K562 (cell line): Measurements from ENCODE around the gene GMPR. TPM values are rescaled to one million over a fixed set of nuclear protein-coding genes. Genes with fewer than 3 reads are reported as not detected.

Source experiments
- CBFB ChIP-seq: sonication (generic); formaldehyde crosslinking; IDR thresholded peaks from 2 replicates; pipeline ENCODE4 v1.4.0; 2020; ENCODE audit warnings: mild to moderate bottlenecking, missing genetic modification reagents
- IFI16 ChIP-seq: fragments of 250-450 bp; sonication (Bioruptor Pico); IDR thresholded peaks from 2 replicates; pipeline ENCODE4 v2.1.2; 2022; ENCODE audit warnings: mild to moderate bottlenecking, inconsistent platforms
- ILF3 ChIP-seq: fragments of 450-650 bp; IDR thresholded peaks from 2 replicates; pipeline ENCODE4 v1.6.1; 2018; ENCODE audit warnings: antibody characterized with exemption, mild to moderate bottlenecking, moderate library complexity, borderline replicate concordance
- IRF2 ChIP-seq: sonication (generic); formaldehyde crosslinking; IDR thresholded peaks from 2 replicates; pipeline ENCODE4 v1.8.1; 2022; ENCODE audit warnings: mild to moderate bottlenecking, missing genetic modification reagents
- LCOR ChIP-seq: sonication (generic); formaldehyde crosslinking; IDR thresholded peaks from 2 replicates; pipeline ENCODE4 v1.8.0; 2022; ENCODE audit warnings: mild to moderate bottlenecking, missing genetic modification reagents
- NCOA4 ChIP-seq: fragments of 450-650 bp; IDR thresholded peaks from 2 replicates; pipeline ENCODE4 v1.6.1; 2018; ENCODE audit warnings: mild to moderate bottlenecking; ENCODE audit not compliant: partially characterized antibody
- NFYB ChIP-seq: IDR thresholded peaks from 2 replicates; pipeline ENCODE4 v1.6.1; 2011; ENCODE audit warnings: mild to moderate bottlenecking, moderate library complexity; ENCODE audit not compliant: insufficient read length; ENCODE audit errors: extremely low read depth
- PCBP2 ChIP-seq: fragments of 200-400 bp; formaldehyde crosslinking; IDR thresholded peaks from 2 replicates; pipeline ENCODE4 v1.6.1; 2018; ENCODE audit warnings: low read length, low read depth, mild to moderate bottlenecking, moderate library complexity; ENCODE audit not compliant: poor library complexity, severe bottlenecking
- SOX6 ChIP-seq: fragments of 450-650 bp; IDR thresholded peaks from 2 replicates; pipeline ENCODE4 v1.6.1; 2014; ENCODE audit warnings: mild to moderate bottlenecking
- TCFL5 ChIP-seq: fragments of 250-450 bp; sonication (Bioruptor Pico); conservative IDR thresholded peaks from 2 replicates; pipeline ENCODE4 v1.6.1; 2021; ENCODE audit warnings: mild to moderate bottlenecking, moderate library complexity, matching md5 sums
- ZC3H11A ChIP-seq: IDR thresholded peaks from 2 replicates; pipeline ENCODE4 v1.6.1; 2012; ENCODE audit warnings: low read depth, low read length, improper control_type of control experiment
- ZNF274 ChIP-seq: IDR thresholded peaks from 2 replicates; pipeline ENCODE4 v1.6.1; 2011; ENCODE audit warnings: low read depth, mild to moderate bottlenecking, low read length, moderate library complexity, borderline replicate concordance
- ZNF695 ChIP-seq: fragments of 450-650 bp; formaldehyde crosslinking; IDR thresholded peaks from 2 replicates; pipeline ENCODE4 v1.4.0; 2020; ENCODE audit warnings: mild to moderate bottlenecking, moderate library complexity
- polyA plus RNA-seq, 8 experiments: library from polyadenylated mRNA; depleted of rRNA in 4 of 8; stranded (reverse) in 5 of 8; unstranded in 3 of 8; fragments of >200 nt; fragmentation: Nextera tagmentation in 2 of 8; fragmentation: Illumina TruSeq in 1 of 8; extraction: Ambion mirVana in 2 of 8; extraction: Trizol in 1 of 8; gene quantifications; 2 replicates each; pipeline versions ENCODE4 v1.2.1 to v1.2.3, GENCODE V29; 2011 to 2014; ENCODE audit warnings: inconsistent platforms in 1 of 8, missing spikeins in 1 of 8
- total RNA-seq, 7 experiments: library from RNA; depleted of rRNA in 6 of 7; stranded (reverse); fragments of >200 nt in 6 of 7; fragmentation: Illumina TruSeq in 2 of 7; extraction: Trizol in 2 of 7; gene quantifications; 2 replicates each; pipeline versions ENCODE4 v1.2.1 to v1.2.3, GENCODE V29; 2011 to 2021; ENCODE audit warnings: low replicate concordance in 1 of 7
- TF ChIP-seq, protein P1 (sequence below): fragments of 450-650 bp; IDR thresholded peaks from 2 replicates; pipeline ENCODE4 v1.6.1; 2016; ENCODE audit warnings: low read depth
- TF ChIP-seq, protein P2 (sequence below): fragments of 250-450 bp; sonication (Bioruptor Pico); IDR thresholded peaks from 2 replicates; pipeline ENCODE4 v1.4.0; 2020; ENCODE audit warnings: mild to moderate bottlenecking, moderate library complexity

Gene GMPR
- total and polyA plus RNA-seq, 9 of the 15 experiments (the other 6 are each of a cell fraction or from before 2014, with no cell fraction given): 34.6 to 83.7 (median 49.8) TPM

DNA sequence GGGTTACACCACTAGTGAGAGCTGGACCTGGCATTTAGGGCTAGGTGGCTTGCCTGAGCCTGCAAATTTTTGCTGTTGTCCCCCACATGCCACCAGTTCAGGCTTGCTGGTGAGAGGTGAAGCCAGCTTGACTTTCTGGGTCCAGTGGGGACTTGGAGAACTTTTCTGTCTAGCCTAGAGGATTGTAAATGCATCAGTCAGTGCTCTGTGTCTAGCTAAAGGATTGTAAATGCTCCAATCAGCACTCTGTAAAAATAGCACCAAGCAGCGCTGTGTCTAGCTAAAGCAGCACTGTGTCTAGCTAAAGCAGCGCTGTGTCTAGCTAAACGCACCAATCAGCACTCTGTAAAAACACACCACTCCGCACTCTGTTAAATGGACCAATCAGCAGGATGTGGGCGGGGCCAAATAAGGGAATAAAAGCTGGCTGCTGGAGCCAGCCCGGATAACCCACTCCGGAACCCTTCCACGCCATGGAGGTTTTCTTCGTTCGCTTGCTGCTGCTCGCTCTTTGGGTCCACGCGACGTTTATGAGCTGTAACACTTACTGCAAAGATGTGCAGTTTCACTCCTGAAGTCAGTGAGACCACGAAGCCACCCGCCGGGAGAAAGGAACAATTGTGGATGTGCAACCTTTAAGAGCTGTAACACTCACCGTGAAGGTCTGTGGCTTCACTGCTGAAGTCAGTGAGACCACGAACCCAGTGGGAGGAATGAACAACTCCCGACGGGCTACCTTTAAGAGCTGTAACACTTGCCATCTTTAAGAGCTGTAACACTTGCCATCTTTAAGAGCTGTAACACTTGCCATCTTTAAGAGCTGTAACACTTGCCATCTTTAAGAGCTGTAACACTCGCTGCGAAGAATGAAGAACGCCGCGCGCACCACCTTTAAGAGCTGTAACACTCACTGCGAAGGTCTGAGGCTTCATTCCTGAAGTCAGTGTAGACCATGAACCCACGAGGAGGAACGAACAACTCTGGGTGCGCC is 27.3 kb downstream of the GMPR start (continued):
- TF ChIP-seq, protein P1, sequence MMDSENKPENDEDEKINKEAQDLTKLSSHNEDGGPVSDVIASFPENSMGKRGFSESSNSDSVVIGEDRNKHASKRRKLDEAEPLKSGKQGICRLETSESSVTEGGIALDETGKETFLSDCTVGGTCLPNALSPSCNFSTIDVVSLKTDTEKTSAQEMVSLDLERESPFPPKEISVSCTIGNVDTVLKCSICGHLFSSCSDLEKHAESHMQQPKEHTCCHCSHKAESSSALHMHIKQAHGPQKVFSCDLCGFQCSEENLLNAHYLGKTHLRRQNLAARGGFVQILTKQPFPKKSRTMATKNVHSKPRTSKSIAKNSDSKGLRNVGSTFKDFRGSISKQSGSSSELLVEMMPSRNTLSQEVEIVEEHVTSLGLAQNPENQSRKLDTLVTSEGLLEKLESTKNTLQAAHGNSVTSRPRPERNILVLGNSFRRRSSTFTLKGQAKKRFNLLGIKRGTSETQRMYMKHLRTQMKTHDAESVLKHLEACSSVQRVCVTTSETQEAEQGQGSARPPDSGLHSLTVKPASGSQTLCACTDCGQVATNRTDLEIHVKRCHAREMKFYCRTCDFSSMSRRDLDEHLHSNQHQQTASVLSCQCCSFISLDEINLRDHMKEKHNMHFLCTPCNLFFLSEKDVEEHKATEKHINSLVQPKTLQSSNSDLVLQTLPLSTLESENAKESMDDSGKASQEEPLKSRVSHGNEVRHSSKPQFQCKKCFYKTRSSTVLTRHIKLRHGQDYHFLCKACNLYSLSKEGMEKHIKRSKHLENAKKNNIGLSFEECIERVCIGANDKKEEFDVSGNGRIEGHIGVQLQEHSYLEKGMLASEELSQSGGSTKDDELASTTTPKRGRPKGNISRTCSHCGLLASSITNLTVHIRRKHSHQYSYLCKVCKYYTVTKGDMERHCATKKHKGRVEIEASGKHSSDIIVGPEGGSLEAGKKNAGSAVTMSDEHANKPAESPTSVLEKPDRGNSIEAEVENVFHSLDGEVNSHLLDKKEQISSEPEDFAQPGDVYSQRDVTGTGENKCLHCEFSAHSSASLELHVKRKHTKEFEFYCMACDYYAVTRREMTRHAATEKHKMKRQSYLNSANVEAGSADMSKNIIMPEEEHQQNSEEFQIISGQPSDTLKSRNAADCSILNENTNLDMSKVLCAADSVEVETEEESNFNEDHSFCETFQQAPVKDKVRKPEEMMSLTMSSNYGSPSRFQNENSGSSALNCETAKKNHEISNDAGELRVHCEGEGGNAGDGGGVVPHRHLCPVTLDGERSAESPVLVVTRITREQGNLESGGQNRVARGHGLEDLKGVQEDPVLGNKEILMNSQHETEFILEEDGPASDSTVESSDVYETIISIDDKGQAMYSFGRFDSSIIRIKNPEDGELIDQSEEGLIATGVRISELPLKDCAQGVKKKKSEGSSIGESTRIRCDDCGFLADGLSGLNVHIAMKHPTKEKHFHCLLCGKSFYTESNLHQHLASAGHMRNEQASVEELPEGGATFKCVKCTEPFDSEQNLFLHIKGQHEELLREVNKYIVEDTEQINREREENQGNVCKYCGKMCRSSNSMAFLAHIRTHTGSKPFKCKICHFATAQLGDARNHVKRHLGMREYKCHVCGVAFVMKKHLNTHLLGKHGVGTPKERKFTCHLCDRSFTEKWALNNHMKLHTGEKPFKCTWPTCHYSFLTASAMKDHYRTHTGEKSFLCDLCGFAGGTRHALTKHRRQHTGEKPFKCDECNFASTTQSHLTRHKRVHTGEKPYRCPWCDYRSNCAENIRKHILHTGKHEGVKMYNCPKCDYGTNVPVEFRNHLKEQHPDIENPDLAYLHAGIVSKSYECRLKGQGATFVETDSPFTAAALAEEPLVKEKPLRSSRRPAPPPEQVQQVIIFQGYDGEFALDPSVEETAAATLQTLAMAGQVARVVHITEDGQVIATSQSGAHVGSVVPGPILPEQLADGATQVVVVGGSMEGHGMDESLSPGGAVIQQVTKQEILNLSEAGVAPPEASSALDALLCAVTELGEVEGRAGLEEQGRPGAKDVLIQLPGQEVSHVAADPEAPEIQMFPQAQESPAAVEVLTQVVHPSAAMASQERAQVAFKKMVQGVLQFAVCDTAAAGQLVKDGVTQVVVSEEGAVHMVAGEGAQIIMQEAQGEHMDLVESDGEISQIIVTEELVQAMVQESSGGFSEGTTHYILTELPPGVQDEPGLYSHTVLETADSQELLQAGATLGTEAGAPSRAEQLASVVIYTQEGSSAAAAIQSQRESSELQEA: no peak
- TF ChIP-seq CBFB (CRISPR knock-in tag) (peak; percentile 66; the same call in 1 of the 2 replicates), ILF3 (peak; percentile 76; the same call in 1 of the 2 replicates), NCOA4 (no peak), NFYB (peak; percentile 99), TCFL5 (peak; percentile 63), IRF2 (CRISPR knock-in tag) (no peak), LCOR (CRISPR knock-in tag) (peak; percentile 97), SOX6 (peak; percentile 83), PCBP2 (no peak), ZNF274 (no peak), ZC3H11A (no peak), IFI16 (CRISPR knock-in tag) (peak; percentile 77; the same call in 1 of the 2 replicates), ZNF695 (CRISPR knock-in tag) (no peak)
- TF ChIP-seq, protein P2, sequence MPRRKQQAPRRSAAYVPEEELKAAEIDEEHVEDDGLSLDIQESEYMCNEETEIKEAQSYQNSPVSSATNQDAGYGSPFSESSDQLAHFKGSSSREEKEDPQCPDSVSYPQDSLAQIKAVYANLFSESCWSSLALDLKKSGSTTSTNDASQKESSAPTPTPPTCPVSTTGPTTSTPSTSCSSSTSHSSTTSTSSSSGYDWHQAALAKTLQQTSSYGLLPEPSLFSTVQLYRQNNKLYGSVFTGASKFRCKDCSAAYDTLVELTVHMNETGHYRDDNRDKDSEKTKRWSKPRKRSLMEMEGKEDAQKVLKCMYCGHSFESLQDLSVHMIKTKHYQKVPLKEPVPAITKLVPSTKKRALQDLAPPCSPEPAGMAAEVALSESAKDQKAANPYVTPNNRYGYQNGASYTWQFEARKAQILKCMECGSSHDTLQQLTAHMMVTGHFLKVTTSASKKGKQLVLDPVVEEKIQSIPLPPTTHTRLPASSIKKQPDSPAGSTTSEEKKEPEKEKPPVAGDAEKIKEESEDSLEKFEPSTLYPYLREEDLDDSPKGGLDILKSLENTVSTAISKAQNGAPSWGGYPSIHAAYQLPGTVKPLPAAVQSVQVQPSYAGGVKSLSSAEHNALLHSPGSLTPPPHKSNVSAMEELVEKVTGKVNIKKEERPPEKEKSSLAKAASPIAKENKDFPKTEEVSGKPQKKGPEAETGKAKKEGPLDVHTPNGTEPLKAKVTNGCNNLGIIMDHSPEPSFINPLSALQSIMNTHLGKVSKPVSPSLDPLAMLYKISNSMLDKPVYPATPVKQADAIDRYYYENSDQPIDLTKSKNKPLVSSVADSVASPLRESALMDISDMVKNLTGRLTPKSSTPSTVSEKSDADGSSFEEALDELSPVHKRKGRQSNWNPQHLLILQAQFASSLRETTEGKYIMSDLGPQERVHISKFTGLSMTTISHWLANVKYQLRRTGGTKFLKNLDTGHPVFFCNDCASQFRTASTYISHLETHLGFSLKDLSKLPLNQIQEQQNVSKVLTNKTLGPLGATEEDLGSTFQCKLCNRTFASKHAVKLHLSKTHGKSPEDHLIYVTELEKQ (CRISPR knock-in tag): peak; percentile 67
